Endothelial cell (in vitro differentiated cells): ENCODE measurements around the gene STYX. TPM values are rescaled to one million over a fixed set of nuclear protein-coding genes. Genes with fewer than 3 reads are reported as not detected.
A peak's percentile ranks its signal among the peaks of the same experiment; 100 is the strongest.

Experiments used
- DNase-seq: peaks from one replicate; pipeline ENCODE4 v3.0.0; 2021; ENCODE audit warnings: low spot score
- H3K27ac Mint-ChIP-seq: one replicate; pipeline ENCODE4 v1.8.0; 2021; ENCODE audit warnings: mixed read lengths, inconsistent platforms; ENCODE audit not compliant: unreplicated experiment
- H3K27me3 Mint-ChIP-seq: one replicate; pipeline ENCODE4 v1.8.0; 2021; ENCODE audit warnings: mild to moderate bottlenecking, moderate library complexity, mixed read lengths, inconsistent platforms; ENCODE audit not compliant: unreplicated experiment
- H3K36me3 Mint-ChIP-seq: one replicate; pipeline ENCODE4 v1.8.0; 2021; ENCODE audit warnings: mild to moderate bottlenecking, low read depth, mixed read lengths, inconsistent platforms; ENCODE audit not compliant: unreplicated experiment
- H3K4me1 Mint-ChIP-seq: one replicate; pipeline ENCODE4 v1.8.0; 2021; ENCODE audit warnings: mild to moderate bottlenecking, mixed read lengths, inconsistent platforms; ENCODE audit not compliant: unreplicated experiment
- H3K4me3 Mint-ChIP-seq: one replicate; pipeline ENCODE4 v1.8.0; 2021; ENCODE audit warnings: mild to moderate bottlenecking, mixed read lengths, inconsistent platforms; ENCODE audit not compliant: unreplicated experiment
- H3K9me3 Mint-ChIP-seq: one replicate; pipeline ENCODE4 v1.8.0; 2021; ENCODE audit warnings: mixed read lengths, inconsistent platforms; ENCODE audit not compliant: unreplicated experiment
- long read RNA-seq: library from polyadenylated mRNA; unstranded; transcript quantifications from one replicate; pipeline ENCODE4 v2.0.0, GENCODE V29; 2020; ENCODE audit not compliant: unreplicated experiment
- total RNA-seq: library from RNA; stranded (reverse); fragmentation: NEBNext Ultra II Directional; extraction: Animal tissue kit (Norgen Biotek cat#: 25700); gene quantifications from one replicate; pipeline ENCODE4 v1.2.1, GENCODE V29; 2021; ENCODE audit not compliant: unreplicated experiment
- TF ChIP-seq, protein P1 (sequence below): fragments of 200-600 bp; sonication (generic); IDR thresholded peaks from one replicate; pipeline ENCODE4 v1.5.0; 2021; ENCODE audit warnings: antibody characterized with exemption; ENCODE audit not compliant: unreplicated experiment

STYX gene, protein sequence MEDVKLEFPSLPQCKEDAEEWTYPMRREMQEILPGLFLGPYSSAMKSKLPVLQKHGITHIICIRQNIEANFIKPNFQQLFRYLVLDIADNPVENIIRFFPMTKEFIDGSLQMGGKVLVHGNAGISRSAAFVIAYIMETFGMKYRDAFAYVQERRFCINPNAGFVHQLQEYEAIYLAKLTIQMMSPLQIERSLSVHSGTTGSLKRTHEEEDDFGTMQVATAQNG
- total RNA-seq, result 17.0 TPM
- long read RNA-seq, full-length matches to known transcripts, result 1 of 2 reads
- long read RNA-seq, partial matches to known transcripts, result 0 of 2 reads
- long read RNA-seq, other reads (novel, unspliced or antisense), result 1 of 2 reads

DNA sequence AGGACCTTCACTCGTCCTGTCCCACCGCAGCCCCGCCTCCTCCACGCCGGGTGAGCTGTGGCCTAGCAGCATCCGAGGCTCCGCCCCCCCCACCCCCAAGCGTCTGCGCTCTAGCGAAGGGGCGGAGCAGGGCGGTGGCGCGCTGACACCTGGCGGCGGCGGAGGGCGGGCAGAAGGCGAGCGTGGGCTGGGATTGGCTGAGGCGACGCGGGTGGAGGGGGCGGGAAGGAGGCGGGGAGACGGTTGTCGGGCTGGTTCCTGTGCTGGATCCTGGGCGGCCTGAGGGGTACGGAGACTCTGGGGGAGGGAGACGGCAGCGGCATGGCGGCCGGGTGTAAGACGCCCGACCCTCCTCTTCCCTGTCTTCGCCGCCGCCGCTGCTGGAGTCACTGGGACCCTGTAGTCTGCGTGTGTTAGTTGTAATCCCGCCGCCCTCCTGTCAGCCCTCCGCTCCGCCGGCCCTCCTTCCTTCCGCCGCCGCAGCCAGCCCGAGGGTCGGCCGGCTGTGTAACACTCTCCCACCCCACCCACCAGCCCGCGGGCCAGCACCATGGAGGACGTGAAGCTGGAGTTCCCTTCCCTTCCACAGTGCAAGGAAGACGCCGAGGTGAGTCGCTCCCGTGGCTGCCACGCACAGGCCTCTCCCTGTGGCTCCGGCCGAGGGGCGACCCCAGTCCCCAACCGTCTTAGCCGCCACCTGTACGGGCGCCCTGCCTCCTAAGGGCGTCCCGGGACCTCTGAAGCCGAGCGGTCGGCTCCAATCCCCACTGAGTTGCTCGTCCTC, at the start of gene STYX:
Gene STYX (plus strand): TSS at position 242 of the 784 bp plus-strand sequence. CDS start 309 bp downstream, at position 551.
- TF ChIP-seq, protein P1, sequence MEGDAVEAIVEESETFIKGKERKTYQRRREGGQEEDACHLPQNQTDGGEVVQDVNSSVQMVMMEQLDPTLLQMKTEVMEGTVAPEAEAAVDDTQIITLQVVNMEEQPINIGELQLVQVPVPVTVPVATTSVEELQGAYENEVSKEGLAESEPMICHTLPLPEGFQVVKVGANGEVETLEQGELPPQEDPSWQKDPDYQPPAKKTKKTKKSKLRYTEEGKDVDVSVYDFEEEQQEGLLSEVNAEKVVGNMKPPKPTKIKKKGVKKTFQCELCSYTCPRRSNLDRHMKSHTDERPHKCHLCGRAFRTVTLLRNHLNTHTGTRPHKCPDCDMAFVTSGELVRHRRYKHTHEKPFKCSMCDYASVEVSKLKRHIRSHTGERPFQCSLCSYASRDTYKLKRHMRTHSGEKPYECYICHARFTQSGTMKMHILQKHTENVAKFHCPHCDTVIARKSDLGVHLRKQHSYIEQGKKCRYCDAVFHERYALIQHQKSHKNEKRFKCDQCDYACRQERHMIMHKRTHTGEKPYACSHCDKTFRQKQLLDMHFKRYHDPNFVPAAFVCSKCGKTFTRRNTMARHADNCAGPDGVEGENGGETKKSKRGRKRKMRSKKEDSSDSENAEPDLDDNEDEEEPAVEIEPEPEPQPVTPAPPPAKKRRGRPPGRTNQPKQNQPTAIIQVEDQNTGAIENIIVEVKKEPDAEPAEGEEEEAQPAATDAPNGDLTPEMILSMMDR, result peak; percentile 13
- Mint-ChIP-seq H3K4me1 (peaks cover 16% of the 10 kb centered on the region), H3K36me3 (peaks cover 23% of the 10 kb centered on the region), H3K9me3 (no peaks in the 10 kb centered on the region), H3K4me3 (peak within 1 kb of the TSS; percentile 97), H3K27me3 (no peaks in the 10 kb centered on the region), H3K27ac (peak within 1 kb of the TSS; percentile 87)
- DNase-seq, result peak; percentile 98

DNA sequence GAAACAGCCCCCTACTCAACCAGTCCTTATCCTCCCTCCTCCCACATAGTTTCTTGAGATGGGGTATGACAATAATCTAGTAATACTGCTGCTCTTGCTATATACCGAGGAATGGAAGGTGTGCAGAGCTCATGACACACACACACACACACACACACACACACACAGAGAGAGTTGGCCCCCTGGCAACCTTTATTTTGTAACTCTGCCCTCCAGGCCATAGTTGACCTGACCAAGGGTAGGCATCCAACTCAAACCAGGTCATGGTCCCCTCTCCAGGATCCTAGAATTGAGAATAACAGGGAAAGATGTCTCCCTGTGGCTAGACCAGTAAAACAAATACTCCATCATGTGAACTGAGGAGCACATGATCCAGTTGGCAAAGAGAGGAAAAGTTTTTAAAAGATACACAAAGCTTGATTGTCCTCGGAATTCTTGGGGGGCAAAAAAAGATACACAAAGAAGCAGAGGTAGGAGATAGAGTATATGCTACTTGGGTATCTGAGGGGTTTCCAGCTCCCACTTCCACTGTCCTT, 45.9 kb upstream of the STYX start:
- no peak for DNase-seq
- no peaks in the 10 kb centered on the region for H3K27me3 Mint-ChIP-seq
- TF ChIP-seq, protein P1, result no peak
- no peaks in the 10 kb centered on the region for H3K4me1 Mint-ChIP-seq
- H3K4me3 Mint-ChIP-seq, result no peak overlapping the region
- no peaks in the 10 kb centered on the region for H3K9me3 Mint-ChIP-seq
- no peak overlapping the region for H3K27ac Mint-ChIP-seq
- no peaks in the 10 kb centered on the region for H3K36me3 Mint-ChIP-seq

DNA sequence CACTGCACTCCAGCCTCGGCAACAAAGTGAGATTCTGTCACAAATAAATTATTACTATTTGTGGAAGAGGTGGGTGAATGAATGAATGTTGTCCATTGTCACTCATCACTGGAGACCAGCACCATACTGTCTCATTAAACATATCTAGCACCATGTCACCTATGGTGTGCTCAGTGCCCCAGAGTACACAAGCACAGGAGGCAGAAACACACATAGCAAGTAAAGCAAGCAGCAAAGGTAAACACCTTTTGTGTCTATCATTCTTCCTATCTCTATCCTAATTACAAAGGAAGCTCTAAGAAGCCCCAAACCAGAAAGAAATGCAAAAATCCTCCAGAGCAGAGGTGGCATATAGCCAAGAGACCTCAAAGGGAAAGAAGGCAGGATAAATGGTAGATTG, 43.8 kb upstream of the STYX start:
- H3K27me3 Mint-ChIP-seq, result no peaks in the 10 kb centered on the region
- no peaks in the 10 kb centered on the region for H3K9me3 Mint-ChIP-seq
- TF ChIP-seq, protein P1, result no peak
- H3K27ac Mint-ChIP-seq, result no peak overlapping the region
- H3K4me1 Mint-ChIP-seq, result no peaks in the 10 kb centered on the region
- no peak for DNase-seq
- H3K4me3 Mint-ChIP-seq, result no peak overlapping the region
- H3K36me3 Mint-ChIP-seq, result no peaks in the 10 kb centered on the region

DNA sequence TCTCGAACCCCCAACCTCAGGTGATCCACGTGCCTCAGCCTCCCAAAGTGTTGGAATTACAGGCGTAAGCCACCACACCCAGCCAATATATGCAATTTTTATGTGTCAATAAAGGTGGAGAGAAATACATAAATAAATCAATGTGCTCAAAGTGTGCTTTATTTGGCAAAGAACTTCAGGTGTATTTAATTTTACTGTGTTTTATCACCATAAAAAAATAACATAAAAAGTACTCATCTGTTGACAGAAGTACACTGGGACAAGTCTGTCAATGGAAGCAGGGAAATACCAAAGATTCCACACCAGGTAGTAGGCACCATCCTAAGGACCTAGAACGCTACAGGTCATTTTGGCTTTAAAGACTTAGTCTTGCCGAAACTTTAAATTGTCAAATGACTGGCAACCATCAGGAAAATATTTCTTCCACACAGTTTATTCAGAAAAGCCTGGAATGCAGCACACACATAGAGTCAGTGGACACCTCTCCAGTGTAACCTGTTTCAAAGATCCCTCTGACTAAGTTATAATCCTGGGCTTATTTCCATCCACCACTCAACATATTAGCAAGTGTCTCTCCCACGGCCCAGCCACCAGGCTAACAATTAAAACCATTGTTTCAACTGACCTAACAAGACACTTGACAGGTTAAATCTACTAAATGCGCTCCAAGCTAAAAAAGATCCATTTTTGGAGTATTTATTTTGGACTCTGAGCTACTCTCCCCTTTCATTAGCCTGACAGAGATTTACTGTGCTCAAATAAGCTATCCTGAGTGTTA, 38.8 kb upstream of the STYX start:
- Mint-ChIP-seq H3K27me3 (peaks cover 4% of the 10 kb centered on the region), H3K4me3 (no peak overlapping the region), H3K36me3 (no peaks in the 10 kb centered on the region), H3K9me3 (no peaks in the 10 kb centered on the region), H3K27ac (no peak overlapping the region), H3K4me1 (peaks cover 7% of the 10 kb centered on the region)
- no peak for DNase-seq
- TF ChIP-seq, protein P1, result no peak
